GM18907 (cell line): Measurements from ENCODE around the gene TRABD2A.
"Not testable (repeated sequence)": the region's sequence is repeated elsewhere in the genome, so short reads cannot be mapped to it uniquely, and the experiment has no call there.

ENCODE experiments used
- ATAC-seq: cut with Tn5 transposase; IDR thresholded peaks from one replicate; pipeline ENCODE4 v1.9.1; 2021; ENCODE audit warnings: mild to moderate bottlenecking, moderate library complexity; ENCODE audit not compliant: unreplicated experiment

The TRABD2A gene, protein sequence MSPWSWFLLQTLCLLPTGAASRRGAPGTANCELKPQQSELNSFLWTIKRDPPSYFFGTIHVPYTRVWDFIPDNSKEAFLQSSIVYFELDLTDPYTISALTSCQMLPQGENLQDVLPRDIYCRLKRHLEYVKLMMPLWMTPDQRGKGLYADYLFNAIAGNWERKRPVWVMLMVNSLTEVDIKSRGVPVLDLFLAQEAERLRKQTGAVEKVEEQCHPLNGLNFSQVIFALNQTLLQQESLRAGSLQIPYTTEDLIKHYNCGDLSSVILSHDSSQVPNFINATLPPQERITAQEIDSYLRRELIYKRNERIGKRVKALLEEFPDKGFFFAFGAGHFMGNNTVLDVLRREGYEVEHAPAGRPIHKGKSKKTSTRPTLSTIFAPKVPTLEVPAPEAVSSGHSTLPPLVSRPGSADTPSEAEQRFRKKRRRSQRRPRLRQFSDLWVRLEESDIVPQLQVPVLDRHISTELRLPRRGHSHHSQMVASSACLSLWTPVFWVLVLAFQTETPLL

GRCh38 chr2:84880645-84881521 is at the start of gene TRABD2A:
TRABD2A (minus strand) TSS chr2:84881084; CDS start chr2:84881039, 45 bp downstream.
- ATAC-seq, result no peak

DNA sequence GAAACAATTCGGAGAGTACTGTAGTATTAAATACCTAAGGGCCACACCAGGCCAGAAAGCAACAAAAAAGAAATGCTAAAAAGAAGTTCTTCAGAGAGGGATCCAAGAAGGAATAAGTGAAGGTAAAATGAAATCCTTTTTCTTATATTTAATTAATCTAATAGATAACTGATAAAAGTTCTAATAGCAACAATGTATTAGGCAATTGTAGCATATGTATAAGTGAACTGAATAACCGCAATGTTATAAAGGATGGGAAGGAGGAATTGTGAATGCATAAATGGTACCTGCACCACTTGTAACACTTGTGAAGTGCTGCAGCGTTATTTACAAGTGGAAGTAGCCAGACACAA is 46.4 kb upstream of the TRABD2A start:
- no peak for ATAC-seq

GRCh38 chr2:84925724-84926376 is 45.0 kb upstream of the TRABD2A start:
- ATAC-seq, result peak; percentile 86

DNA sequence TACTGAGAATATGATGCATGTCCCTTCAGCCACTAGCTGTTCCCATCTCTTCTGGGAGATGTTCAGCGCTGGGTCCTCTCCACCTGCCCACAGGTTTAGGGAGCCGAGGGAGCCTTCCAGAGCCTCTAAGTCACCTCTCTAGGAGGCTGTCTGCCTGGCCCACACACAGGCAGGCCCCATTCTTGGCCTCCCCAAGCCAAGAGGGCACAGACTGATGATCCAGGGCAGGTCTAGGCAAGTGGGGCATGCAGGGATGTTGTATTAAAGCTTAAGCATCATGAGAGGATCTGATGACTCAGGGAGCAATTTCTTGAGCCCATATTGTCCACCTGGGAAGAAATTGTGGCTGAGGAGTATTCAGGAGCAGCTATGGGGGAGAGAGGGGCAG is 44.4 kb upstream of the TRABD2A start:
- ATAC-seq, result peak; percentile 7

DNA sequence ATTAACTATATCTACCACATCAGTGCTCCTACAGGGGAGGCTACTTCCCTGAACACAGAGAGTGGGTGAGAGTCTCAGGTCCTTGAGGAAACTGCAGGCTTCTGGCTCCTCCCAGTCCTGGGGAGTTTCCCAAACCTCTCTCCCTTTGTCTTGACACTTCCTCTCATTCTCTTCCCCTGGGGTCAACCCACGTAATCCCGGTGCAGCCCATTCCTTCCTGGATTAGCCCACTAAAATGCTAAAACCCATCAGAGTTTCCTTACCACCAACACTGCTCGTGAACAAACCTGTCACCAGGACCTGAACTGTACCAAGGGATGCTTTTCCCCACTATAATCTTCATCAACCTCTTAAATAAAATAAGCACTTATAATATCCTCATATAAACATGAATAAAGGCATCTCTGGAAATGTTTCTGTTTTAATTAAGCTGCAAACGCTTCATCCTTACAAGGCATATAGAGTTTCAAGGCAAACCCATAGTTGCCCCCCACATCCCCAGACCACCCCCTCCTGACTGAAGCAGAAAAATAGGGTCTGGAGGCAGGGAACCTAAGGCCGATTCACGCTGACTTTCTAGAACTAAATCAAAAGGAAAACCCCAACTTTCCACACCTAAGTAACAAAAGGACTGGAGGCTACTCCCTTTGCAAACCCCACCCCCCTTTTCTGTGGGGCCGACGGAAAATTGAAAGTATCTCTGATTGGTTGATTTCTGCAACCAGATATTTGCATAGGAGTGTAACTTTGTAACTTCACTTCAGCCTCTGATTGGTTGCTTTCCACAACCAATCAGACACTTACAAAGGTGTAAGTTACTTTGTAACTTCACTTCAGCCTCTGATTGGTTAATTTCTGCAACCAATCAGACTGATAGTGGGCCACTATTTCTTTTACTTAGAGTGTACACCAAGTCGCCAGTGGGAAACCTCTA is 43.6 kb upstream of the TRABD2A start:
- no peak for ATAC-seq

- ATAC-seq, result no peak
Observed at GRCh38 chr2:84923009-84923408, 42.1 kb upstream of the TRABD2A start.

- peak; percentile 57 for ATAC-seq
Observed at GRCh38 chr2:84919885-84920580, 39.1 kb upstream of the TRABD2A start.

DNA sequence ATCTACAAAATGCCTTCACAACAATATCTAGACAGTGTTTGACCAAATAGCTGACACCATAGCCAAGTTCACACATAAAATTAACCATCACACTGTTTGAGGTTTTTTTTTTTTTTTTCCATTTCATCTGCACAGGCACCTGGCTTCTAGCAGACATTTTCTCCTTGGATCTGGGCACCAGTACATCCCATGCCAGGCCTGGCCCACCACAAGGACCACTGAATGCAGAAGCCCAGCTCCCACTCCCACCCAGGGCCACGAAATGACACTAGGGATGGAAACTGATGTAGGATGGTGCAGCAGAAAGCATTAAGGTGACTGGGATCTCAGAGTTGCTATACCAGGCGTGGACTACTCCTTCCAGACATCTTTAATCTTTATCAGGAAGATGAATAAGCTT is 37.5 kb upstream of the TRABD2A start:
- no peak for ATAC-seq

DNA sequence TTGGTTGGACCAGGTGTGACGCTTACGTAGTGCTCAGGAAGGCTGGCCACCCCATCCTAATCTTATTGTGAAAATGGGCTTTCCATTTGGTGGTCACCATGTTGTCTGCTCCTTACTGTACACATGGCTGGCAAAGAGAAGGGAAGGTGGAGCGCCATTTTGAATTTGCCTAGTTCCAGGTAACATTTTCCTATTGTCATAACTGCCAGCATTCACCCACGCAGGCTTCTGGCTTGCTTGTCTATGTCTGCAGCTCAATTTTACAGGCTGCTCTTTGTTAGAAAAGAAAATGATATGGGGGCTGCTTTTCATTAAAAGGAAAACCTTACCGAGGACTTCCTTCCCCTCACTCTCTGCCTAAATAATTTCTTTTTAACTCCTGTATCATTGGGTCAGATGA is 36.9 kb upstream of the TRABD2A start:
- ATAC-seq, result not testable (repeated sequence)

- ATAC-seq, result not testable (repeated sequence)
Observed at GRCh38 chr2:84915675-84916074, 34.8 kb upstream of the TRABD2A start.

- no peak for ATAC-seq
Observed at GRCh38 chr2:84914334-84914733, 33.5 kb upstream of the TRABD2A start.

DNA sequence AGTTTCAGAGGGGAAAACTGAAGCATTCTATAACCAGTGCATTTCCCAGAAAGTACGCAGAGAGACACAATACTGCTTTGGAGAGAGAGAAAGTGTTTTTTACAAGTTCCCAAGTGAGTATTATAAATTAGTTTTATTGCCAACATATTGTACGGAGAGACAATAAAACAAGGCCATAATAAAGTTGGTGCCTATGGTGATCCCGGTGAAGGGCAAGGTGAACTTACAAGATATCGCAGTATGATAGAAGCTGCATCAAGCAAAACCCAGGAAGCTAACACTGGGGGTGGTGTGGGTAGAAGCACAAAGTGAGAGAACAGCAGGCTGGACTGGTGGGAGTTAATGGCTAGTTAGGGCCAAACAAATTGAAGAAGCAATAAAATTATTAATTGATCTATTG is 32.1 kb upstream of the TRABD2A start:
- ATAC-seq, result no peak

DNA sequence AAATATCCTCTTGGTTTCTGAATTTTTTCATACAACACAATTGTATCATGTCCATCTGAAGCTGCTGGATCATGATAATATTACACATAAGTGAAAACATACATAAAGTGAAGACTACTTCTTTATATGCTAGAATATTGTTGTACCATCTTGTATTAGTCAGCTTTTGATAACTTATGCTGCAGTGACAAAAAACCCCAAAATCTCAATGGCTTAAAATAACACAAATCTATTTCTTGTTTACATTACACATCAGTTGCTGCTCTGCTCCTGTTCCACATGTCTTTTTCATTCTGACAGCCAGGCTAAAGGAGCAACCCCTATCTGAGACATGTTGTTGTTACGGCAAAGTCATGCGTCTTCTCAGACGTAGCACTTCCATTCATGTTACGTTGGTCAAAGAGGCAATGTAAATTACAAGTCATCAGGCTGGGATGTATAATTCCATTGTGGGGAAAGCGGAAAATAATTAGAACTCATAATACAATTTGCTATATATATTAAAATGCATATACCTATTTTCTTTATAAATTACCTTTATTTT is 30.3 kb upstream of the TRABD2A start:
- no peak for ATAC-seq

- ATAC-seq, result no peak
Observed at GRCh38 chr2:84908948-84909713, 28.2 kb upstream of the TRABD2A start.

DNA sequence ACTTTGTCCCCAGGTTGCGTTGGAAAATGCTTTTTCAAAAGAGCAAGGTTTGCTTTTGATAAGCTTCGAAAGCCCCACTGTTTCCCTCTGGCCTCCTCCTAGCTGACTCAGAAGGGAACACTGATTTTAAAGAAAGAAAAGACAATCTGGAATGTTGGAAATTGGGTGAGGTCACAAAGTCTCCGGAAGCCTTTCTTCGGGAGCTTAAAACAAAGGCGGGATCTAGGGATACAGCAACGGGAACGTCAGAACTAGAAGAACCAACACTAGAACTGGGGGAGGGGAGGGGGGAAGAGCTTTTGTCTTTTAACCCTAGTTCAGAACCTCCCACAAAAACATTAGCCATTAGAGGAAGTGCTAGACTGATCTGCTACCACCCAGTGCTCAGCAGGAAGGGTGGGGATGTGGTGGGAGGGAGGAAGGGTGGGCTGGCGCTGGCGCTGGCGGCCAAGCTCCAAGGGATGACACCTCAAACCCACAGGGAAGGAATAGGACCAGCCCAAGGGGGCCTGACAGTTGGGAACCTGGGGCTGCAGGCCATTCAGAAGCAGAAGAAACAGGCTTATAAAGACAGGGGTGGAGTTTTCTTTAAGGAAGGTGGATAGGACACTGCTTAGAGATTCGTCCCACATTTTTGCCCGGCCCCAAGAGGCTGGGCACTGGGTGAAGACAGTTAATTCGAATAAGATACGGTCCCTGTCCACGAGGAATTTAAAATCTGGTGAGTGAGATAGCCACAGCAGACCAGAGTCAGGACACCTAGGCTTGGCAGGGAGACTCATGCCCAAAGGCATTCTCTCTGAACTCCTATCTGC is 26.2 kb upstream of the TRABD2A start:
- peak; percentile 47 for ATAC-seq

- peak; percentile 30 for ATAC-seq
Observed at GRCh38 chr2:84906108-84906899, 25.4 kb upstream of the TRABD2A start.
